Activated CD4-positive, alpha-beta memory T cell treated with anti-CD3 and anti-CD28 coated beads, Interleukin-2, amount 10 ng/mL, durations not matched to agents 7 days and 5 days (primary cell): Measurements from ENCODE around the gene DHDH. TPM values are rescaled to one million over a fixed set of nuclear protein-coding genes. Genes with fewer than 3 reads are reported as not detected.
A peak's percentile ranks its signal among the peaks of the same experiment; 100 is the strongest.

Experiments used
- CTCF ChIA-PET: fragments of 350-600 bp; sonication (Branson Sonifier 250); formaldehyde crosslinking; loops from one replicate; lab custom pipeline; 2021; ENCODE audit warnings: antibody characterized with exemption, inconsistent platforms; lab: Charles Lee
- POLR2A ChIA-PET: fragments of 350-600 bp; sonication (Branson Sonifier 250); formaldehyde crosslinking; loops from one replicate; lab custom pipeline; 2021; ENCODE audit warnings: antibody characterized with exemption; lab: Charles Lee
- DNase-seq: peaks from one replicate; pipeline ENCODE4 v3.0.0-alpha.2; 2020
- H3K27ac Mint-ChIP-seq: one replicate; pipeline ENCODE4 v1.8.0; 2021; ENCODE audit warnings: mild to moderate bottlenecking, mixed read lengths
- H3K27me3 Mint-ChIP-seq: one replicate; pipeline ENCODE4 v1.8.0; 2021; ENCODE audit warnings: mixed read lengths
- H3K36me3 Mint-ChIP-seq: one replicate; pipeline ENCODE4 v1.8.0; 2021; ENCODE audit warnings: low read depth, mixed read lengths
- H3K4me1 Mint-ChIP-seq: one replicate; pipeline ENCODE4 v1.8.0; 2021; ENCODE audit warnings: mixed read lengths
- H3K4me3 Mint-ChIP-seq: one replicate; pipeline ENCODE4 v1.8.0; 2021; ENCODE audit warnings: mild to moderate bottlenecking, mixed read lengths
- H3K9me3 Mint-ChIP-seq: one replicate; pipeline ENCODE4 v1.8.0; 2021; ENCODE audit warnings: mixed read lengths
- total RNA-seq, 2 experiments: library from RNA; stranded (reverse); gene quantifications; one replicate each; pipeline ENCODE4 v1.2.3, GENCODE V29; 2021

DHDH gene
- total RNA-seq, 2 experiments from 2014 or later = 1.6 to 2.9 TPM

DNA sequence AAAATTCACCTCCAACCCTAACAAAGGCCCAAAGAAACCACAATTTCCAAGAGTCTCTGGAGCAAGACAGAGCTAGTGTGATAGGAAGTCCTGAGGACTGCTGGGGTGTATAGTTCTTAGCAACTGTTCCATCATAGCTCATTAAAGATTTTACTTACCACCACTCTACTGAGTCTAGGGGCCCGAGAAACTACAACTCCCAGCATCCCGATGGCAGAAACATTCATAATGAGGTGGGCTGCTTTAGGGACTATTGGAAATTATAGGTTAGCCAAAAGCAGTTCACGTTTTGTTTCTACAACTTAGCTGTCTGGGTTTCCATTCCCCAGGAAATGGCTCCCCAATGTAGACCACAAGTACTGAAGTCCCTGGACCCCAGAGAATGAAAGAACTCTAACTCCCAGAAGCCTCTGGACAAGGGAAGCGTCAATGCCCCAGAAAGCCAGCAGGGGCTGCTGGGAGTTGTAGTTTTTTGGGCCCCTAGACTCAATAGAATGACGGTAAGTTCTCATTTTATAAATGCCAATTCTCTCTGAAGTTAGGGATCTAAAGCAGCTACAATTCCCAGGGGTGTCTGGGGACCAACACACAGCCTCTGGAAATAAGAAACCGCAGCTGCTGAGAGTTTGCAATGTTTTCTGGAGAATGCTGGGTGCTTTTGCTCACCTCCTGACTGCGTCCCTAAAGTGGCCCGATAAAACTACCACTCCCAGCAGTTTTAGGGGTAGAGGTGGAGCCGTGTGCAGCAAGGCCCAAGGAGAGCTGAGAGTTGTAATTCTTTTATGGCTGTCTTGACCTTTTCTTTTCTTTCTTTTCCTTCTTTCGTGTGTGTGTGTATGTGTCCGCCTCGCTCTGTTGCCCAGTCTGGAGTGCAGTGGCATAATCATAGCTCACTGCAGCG lies 42.7 kb downstream of the DHDH start:
- no peak overlapping the region for H3K4me3 Mint-ChIP-seq
- no peaks in the 10 kb centered on the region for H3K9me3 Mint-ChIP-seq
- H3K27me3 Mint-ChIP-seq = no peaks in the 10 kb centered on the region
- ChIA-PET POLR2A (interaction anchor here (0.7 to 2.2 kb wide), 8 partner anchors 9 to 76 kb away, joined by 3 to 11 read pairs (median 6); partner anchors contain the start of genes BAX, FTL, GYS1 and RUVBL2), CTCF (interaction anchor here (0.7 to 11.4 kb wide), 6 partner anchors 17 to 872 kb away, joined by 3 to 103 read pairs (median 4); partner anchors contain the start of genes GYS1 and RUVBL2)
- peak; percentile 48 for DNase-seq
- H3K36me3 Mint-ChIP-seq = peaks cover 22% of the 10 kb centered on the region
- peaks cover 6% of the 10 kb centered on the region for H3K4me1 Mint-ChIP-seq
- no peak overlapping the region for H3K27ac Mint-ChIP-seq

DNA sequence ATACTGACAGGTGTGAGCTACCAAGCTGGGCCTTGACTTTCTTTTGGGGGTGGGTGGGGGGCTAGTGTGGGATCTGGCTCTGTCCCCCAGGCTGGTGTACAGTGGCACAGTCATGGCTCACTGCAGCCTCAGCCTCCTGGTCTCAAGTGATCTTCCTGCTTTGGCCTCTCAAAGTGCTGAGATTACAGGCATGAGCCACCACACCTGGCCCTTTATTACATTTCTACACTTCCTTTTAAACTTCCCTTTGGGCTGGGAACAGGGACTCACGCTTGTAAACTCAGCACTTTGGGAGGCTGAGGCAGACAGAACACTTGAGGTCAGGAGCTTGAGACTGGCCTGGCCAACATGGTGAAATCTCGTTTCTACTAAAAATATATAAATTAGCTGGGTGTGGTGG lies 43.6 kb downstream of the DHDH start:
- Mint-ChIP-seq H3K9me3 (no peaks in the 10 kb centered on the region), H3K27ac (no peak overlapping the region), H3K36me3 (peaks cover 30% of the 10 kb centered on the region), H3K4me1 (peaks cover 6% of the 10 kb centered on the region), H3K4me3 (no peak overlapping the region), H3K27me3 (no peaks in the 10 kb centered on the region)
- POLR2A ChIA-PET = interaction anchor here (1.0 to 2.2 kb wide), 5 partner anchors 8 to 23 kb away, joined by 3 to 11 read pairs (median 4); partner anchors contain the start of genes BAX, GYS1 and RUVBL2
- CTCF ChIA-PET = interaction anchor here (1.1 to 11.4 kb wide), 4 partner anchors 16 to 189 kb away, joined by 3 to 103 read pairs (median 4); partner anchors contain the start of genes GYS1 and RUVBL2
- DNase-seq = no peak

DNA sequence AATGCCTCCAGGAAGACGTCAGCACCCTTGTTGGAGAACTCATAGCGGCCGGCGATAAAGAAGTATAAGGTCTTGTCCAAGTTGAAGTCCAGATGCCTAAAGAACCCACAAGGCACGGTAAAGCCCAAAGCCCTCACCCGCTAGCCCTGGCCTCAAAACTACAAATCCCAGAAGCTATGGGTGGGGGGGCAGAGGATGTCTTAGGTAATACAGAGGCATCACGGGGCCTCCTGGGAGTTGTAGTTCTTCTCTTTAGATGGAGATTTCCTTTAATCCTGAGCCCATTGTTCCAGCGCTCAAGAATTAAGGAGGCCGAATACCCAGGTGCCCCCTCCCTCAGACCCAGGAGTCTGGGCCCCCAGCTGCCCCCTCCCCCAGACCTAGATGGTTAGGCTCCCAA lies 48.8 kb downstream of the DHDH start:
- H3K36me3 Mint-ChIP-seq = peaks cover 38% of the 10 kb centered on the region
- H3K9me3 Mint-ChIP-seq = no peaks in the 10 kb centered on the region
- H3K27me3 Mint-ChIP-seq = no peaks in the 10 kb centered on the region
- POLR2A ChIA-PET = interaction anchor here (2.3 kb wide), 1 partner anchor 11 kb away, joined by 12 read pairs; the partner anchor contains the start of genes GYS1 and RUVBL2
- peaks cover 6% of the 10 kb centered on the region for H3K4me1 Mint-ChIP-seq
- H3K27ac Mint-ChIP-seq = no peak overlapping the region
- no peak for DNase-seq
- H3K4me3 Mint-ChIP-seq = no peak overlapping the region
- CTCF ChIA-PET = interaction anchor here (1.1 to 4.3 kb wide), 3 partner anchors 11 to 194 kb away, joined by 4 to 51 read pairs (median 4); partner anchors contain the start of genes GYS1 and RUVBL2

DNA sequence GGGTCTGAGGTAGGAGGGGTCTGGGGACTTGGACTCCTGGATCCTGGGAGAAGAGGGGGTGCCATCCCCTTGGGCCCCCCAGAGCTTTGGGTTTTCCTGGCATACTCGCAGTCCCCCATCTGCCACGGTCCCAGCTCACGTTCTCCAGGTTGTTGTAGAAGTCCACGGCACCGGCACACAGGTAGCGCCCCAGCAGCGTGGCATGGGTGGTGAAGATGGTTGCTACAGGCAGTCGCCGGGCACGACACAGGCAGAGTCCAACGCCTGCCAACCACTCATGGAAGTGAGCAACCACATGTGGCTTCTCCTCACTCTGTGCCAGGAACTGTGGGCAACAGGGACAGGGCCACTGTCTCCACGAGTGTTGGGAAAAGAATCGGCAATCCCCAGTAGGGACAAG lies 52.2 kb downstream of the DHDH start:
- ChIA-PET CTCF (interaction anchor here (1.6 kb wide), 1 partner anchor 12 kb away, joined by 5 read pairs; no protein-coding TSS in a partner anchor), POLR2A (interaction anchor here (0.8 kb wide), 1 partner anchor 9 kb away, joined by 4 read pairs; no protein-coding TSS in a partner anchor)
- Mint-ChIP-seq H3K36me3 (peaks cover 50% of the 10 kb centered on the region), H3K27ac (no peak overlapping the region), H3K4me3 (no peak overlapping the region), H3K9me3 (no peaks in the 10 kb centered on the region), H3K4me1 (peaks cover 9% of the 10 kb centered on the region), H3K27me3 (no peaks in the 10 kb centered on the region)
- no peak for DNase-seq

DNA sequence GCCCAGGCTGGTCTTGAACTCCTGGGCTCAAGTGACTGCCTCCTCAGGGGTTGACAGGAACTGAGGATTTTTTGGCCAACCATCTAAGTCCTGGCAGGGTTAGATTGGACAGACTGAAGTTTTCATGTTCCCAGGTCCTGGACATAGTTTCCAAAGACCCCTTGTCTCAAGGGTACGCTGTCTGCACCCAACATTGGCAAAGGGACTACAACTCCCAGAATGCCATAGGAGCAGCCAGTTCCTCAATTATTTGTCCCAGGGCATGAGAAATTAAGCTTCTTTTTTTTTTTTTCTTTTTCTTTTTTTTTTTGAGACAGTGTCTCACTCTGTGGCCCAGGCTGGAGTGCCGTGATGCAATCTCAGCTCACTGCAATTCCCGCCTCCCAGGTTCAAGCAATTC lies 52.7 kb downstream of the DHDH start:
- H3K4me1 Mint-ChIP-seq = peaks cover 14% of the 10 kb centered on the region
- ChIA-PET CTCF (interaction anchor here (1.6 to 2.1 kb wide), 2 partner anchors 12 to 14 kb away, joined by 5 to 10 read pairs; no protein-coding TSS in a partner anchor), POLR2A (interaction anchor here (0.6 to 1.4 kb wide), 2 partner anchors 20 to 33 kb away, joined by 3 read pairs; no protein-coding TSS in a partner anchor)
- H3K4me3 Mint-ChIP-seq = no peak overlapping the region
- no peaks in the 10 kb centered on the region for H3K9me3 Mint-ChIP-seq
- H3K27ac Mint-ChIP-seq = no peak overlapping the region
- peaks cover 51% of the 10 kb centered on the region for H3K36me3 Mint-ChIP-seq
- DNase-seq = no peak
- no peaks in the 10 kb centered on the region for H3K27me3 Mint-ChIP-seq

GRCh38 chr19:48987323-48987722 lies 53.8 kb downstream of the DHDH start:
- no peak for DNase-seq
- Mint-ChIP-seq H3K9me3 (no peaks in the 10 kb centered on the region), H3K4me3 (no peak overlapping the region), H3K27ac (no peak overlapping the region), H3K27me3 (no peaks in the 10 kb centered on the region), H3K36me3 (peaks cover 43% of the 10 kb centered on the region), H3K4me1 (peaks cover 21% of the 10 kb centered on the region)
- ChIA-PET POLR2A (interaction anchor here (1.4 kb wide), 1 partner anchor 21 kb away, joined by 3 read pairs; no protein-coding TSS in a partner anchor), CTCF (interaction anchor here (0.5 to 2.1 kb wide), 4 partner anchors 11 to 540 kb away, joined by 3 to 10 read pairs (median 4); partner anchors contain the start of gene RCN3)

DNA sequence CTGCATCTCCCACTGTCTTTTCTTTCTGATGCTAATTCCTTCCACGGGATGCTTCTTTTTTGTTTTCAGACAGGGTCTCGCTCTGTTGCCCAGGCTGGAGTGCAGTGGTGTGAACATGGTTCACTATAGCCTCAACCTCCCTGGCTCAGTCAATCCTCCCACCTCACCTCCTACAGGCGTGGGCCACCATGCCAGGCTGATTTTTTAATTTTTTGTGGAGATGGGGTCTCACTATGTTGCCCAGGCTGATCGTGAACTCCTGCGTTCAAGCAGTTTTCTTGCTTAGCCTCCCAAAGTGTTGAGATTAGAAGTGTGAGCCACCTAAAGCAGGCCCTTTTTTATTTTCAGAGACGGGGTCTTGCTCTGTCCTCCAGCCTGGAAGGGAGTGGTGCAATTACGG lies 54.8 kb downstream of the DHDH start:
- DNase-seq = no peak
- CTCF ChIA-PET = no interaction called here
- Mint-ChIP-seq H3K36me3 (peaks cover 41% of the 10 kb centered on the region), H3K9me3 (no peaks in the 10 kb centered on the region), H3K4me1 (peaks cover 24% of the 10 kb centered on the region), H3K27ac (no peak overlapping the region), H3K4me3 (no peak overlapping the region), H3K27me3 (no peaks in the 10 kb centered on the region)
- POLR2A ChIA-PET = no interaction called here

DNA sequence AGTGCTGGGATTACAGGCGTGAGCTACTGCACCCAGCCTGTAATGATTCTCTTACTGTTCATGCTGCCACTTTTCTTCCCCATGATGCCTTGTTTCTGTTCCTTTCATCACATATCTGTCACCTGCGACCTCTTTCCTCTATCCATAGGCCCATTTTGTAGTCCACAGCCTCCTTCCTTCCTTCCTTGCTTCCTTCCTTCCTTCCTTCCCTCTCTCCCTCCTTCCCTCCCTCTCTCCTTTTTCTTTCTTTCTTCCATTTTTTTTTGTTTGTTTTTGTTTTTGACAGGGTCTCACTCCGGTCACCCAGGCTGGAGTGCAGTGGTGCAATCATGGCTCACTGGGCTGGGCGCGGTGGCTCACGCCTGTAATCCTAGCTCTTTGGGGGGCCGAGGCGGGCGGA lies 55.4 kb downstream of the DHDH start:
- ChIA-PET CTCF (no interaction called here), POLR2A (no interaction called here)
- no peak overlapping the region for H3K4me3 Mint-ChIP-seq
- peaks cover 26% of the 10 kb centered on the region for H3K4me1 Mint-ChIP-seq
- DNase-seq = no peak
- no peaks in the 10 kb centered on the region for H3K9me3 Mint-ChIP-seq
- no peaks in the 10 kb centered on the region for H3K27me3 Mint-ChIP-seq
- H3K27ac Mint-ChIP-seq = no peak overlapping the region
- peaks cover 42% of the 10 kb centered on the region for H3K36me3 Mint-ChIP-seq

DNA sequence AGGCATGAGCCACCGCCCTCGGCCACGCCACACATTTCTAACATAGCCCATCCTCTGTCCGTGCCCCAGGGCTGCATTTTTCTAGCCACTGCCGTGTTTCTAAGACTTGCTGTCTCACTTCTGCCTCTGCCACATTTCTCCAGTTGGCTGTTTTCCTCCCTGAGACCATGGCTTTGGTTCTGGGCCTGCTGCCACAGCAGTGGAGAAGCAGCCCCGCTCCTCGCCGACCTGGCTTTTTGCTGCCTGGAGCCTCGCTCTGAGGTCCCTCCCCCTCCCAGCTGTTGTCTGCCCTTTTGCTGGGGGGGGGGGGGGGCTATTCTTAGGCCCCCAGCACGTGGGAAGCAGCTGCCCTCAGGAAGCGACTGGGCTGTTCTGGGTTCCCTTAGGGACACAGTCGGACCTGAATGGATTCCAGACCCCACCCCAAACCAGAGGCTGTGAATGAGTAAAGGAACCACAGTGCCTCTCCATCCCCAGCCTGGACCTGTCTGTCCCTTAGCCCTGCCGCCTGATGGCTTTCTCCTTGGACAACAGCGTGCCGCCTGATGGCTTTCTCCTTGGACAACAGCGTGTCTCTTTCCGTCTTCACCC lies 56.3 kb downstream of the DHDH start:
- H3K4me3 Mint-ChIP-seq = no peak overlapping the region
- H3K36me3 Mint-ChIP-seq = peaks cover 42% of the 10 kb centered on the region
- DNase-seq = no peak
- no peak overlapping the region for H3K27ac Mint-ChIP-seq
- peaks cover 33% of the 10 kb centered on the region for H3K4me1 Mint-ChIP-seq
- H3K9me3 Mint-ChIP-seq = no peaks in the 10 kb centered on the region
- POLR2A ChIA-PET = no interaction called here
- H3K27me3 Mint-ChIP-seq = no peaks in the 10 kb centered on the region
- CTCF ChIA-PET = no interaction called here

GRCh38 chr19:48990400-48990799 lies 56.9 kb downstream of the DHDH start:
- H3K36me3 Mint-ChIP-seq = peaks cover 42% of the 10 kb centered on the region
- no peak overlapping the region for H3K27ac Mint-ChIP-seq
- H3K4me1 Mint-ChIP-seq = peaks cover 39% of the 10 kb centered on the region
- POLR2A ChIA-PET = interaction anchor here (1.4 kb wide), 1 partner anchor 28 kb away, joined by 3 read pairs; no protein-coding TSS in a partner anchor
- no peaks in the 10 kb centered on the region for H3K9me3 Mint-ChIP-seq
- DNase-seq = no peak
- H3K4me3 Mint-ChIP-seq = no peak overlapping the region
- CTCF ChIA-PET = no interaction called here
- no peaks in the 10 kb centered on the region for H3K27me3 Mint-ChIP-seq

DNA sequence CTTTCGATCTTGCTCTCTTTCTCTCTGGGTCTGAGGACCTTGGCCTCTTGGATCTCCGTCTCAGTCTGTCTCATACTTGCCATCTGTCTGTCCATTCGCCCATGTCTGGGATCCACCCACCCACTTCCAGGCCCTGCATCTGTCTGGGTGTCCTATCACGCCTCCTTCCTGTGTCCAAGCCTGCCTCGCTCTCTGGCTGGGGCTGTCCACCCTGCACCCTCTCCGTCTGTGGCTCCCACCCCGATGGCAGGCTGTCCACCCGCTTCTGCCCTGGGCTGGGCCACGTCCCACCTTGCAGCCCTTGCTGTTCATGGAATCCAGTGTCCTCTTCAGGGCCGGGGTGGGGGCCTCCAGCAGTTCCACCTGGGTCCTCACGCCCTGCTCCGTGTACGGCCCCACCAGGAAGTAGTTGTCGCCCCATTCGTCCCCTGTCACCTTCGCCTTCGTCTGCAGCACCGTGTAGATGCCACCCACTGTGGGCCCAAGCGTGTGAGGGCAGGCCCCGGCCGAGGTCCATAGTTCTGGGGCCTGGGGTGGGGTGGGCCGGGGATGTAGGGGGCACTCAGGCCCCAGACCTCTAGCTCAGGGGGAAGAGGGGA lies 57.6 kb downstream of the DHDH start:
- peaks cover 43% of the 10 kb centered on the region for H3K4me1 Mint-ChIP-seq
- no peaks in the 10 kb centered on the region for H3K9me3 Mint-ChIP-seq
- H3K4me3 Mint-ChIP-seq = no peak overlapping the region
- no peak for DNase-seq
- peaks cover 39% of the 10 kb centered on the region for H3K36me3 Mint-ChIP-seq
- H3K27me3 Mint-ChIP-seq = no peaks in the 10 kb centered on the region
- ChIA-PET CTCF (interaction anchor here (3.4 kb wide), 1 partner anchor 16 kb away, joined by 103 read pairs; no protein-coding TSS in a partner anchor), POLR2A (interaction anchor here (1.3 to 1.4 kb wide), 2 partner anchors 12 to 29 kb away, joined by 3 read pairs; no protein-coding TSS in a partner anchor)
- no peak overlapping the region for H3K27ac Mint-ChIP-seq
